Measurements from ENCODE around the gene MPC2.
"Not testable (repeated sequence)": the region's sequence is repeated elsewhere in the genome, so short reads cannot be mapped to it uniquely, and the experiment has no call there.

MPC2 gene

DNA sequence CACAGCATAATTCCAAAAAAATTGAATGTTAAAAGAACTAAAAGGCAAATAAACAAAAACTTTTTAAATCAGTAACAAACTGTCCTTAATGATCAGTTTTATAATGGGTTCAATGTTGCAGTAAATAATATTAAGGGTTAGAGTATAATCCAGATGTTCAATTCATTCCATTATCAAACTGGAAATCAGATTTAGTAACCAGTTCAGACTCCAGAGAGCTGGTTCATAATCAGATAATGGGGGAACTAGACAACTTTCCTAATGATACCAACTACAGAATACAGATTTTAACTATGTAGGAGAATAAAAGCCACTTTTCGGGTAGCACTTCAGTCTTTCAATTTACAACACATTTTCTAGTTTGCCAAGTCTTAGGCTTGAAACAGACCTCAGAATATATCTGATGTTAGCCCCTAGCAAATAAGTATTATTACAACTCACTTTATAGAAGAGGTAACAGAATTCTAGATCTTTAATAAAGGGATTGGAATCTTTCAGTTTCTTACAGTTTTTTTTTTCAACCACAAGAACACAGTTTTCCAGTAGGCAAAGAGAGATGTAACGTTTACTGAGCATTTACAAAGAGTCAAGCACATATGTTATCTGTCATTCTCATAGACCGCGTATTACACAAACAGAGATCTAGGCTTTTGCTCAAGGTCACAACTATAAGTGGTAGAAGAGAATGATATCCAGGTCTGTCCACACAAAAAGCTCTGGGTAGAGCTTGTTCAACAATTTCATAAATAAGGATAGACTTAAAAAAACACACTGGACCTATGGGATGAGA, 2.3 kb downstream of the MPC2 start:
- DNase-seq = no peak

DNA sequence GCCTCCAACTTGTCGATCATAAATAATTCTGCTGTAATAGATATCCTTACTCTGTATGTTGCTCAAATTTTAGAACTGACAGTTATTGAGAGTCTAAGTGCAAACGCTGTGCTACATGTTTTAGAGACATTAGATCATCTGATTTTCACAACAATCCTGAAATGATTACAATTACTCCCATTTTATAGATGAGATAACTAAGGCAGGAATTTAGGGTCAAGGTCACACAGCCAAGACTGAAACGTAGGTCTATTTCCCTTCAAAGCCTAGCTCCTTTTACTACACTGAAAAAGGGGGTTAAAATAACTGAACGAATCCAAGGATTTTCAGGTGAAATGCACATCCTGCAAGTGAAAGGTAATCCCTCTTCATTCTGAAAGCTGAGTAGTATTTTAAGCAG, 3.1 kb downstream of the MPC2 start:
- DNase-seq = no peak

DNA sequence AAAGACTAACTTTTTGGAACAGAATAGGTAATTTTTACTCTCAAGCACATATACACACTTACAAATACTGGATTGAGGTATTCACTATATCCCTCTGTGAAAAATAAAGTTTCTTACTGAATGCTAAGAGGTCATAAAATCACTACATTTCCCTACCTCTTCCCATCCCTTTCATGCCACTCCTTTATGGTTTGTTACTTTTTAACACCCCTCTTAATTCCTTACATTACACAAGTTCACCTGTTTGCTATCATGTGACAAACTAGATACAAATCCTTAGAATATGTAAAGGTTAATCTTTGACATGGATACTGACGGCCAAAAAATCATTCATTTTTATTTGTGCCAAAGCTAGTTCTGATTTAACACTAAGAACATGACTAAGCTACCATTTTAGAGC, 7.1 kb downstream of the MPC2 start:
- DNase-seq = no peak

DNA sequence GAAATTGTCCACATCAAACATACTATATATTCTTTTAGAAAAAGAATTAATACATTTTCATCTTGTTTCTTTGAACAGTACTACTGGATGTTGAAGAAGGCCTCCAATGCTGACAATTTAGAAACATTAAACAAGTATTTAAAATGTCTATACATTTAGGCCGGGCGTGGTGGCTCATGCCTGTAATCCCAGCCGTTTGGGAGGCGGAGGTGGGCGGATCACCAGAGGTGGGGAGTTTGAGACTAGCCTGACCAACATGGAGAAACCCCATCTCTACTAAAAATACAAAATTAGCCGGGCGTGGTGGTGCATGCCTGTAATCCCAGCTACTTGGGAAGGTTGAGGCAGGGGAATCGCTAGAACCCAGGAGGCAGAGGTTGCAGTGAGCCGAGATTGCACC, 8.0 kb downstream of the MPC2 start:
- not testable (repeated sequence) for DNase-seq

DNA sequence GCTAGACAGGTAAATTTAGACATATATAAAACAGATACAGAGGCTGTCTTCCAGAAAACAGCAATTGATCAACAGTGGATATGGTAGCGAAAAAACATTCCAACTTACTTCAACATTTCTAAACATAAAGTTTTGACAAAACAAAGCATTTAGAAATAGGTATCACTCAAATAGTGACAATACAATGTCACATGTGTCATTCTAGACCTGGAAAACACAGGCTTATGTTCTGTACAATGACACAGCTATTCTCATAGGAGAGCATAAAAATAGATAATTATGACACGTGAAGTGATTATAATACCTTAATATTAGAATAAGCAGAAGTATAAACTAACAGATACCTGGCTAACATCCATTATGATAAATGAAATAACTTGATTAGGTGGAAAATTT, 8.4 kb downstream of the MPC2 start:
- DNase-seq = no peak

DNA sequence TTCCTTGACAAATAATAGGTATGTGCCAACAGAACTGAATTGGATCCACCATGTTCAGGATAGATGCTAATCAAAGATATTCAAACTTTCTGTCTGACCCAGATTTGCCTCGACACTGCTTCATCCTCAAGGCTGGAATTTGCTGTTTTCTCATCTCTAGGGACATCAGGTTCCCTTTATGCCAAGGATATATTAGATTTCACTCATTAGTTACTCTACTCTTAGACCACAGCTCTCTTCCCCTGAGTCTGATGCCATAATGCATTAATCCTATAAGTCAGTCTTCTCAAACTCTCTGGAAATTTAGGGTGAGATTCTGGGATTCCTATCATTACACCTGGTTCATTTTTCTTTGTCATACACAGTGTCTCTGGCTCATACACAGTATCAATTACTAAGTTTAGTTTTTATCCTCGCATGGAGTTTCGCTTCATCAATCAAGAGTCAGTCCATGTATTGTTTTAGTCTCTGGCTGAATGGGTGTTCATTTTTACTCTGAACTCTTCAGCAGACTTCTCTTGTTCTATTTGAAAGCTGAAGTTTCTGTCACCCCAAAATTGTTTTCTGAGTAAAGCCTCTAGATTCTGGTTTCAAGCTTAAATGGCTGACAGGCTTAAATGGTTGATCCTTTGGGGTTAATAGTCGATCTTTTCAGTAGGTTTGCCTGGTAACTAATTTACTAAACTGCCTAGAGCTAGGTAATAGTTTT, 9.7 kb downstream of the MPC2 start:
- DNase-seq = no peak

DNA sequence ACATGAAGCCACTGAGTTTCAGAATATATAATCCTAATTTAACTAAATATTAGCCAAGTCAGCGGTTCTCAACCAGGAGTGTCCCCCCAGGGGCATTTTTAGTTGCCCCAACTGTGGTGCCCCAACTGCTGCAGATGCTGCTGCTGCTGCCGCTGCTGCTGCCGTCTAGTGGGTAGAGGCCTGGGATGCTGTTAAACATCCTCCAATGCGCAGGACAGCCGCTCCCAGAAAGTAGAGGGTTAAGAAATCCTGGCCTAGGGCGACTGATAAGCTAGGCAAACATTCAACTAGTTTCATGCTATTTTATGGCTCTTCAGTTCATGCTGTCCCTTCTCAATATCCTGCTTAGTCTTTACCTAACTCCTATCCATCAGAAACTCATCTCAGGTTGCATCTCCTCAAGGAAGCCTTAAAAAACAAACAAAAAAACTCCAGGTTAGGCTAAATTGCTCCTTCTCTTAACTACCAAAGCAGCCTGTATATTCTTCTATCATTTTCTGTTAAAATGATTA, 10.3 kb downstream of the MPC2 start:
- DNase-seq = no peak

DNA sequence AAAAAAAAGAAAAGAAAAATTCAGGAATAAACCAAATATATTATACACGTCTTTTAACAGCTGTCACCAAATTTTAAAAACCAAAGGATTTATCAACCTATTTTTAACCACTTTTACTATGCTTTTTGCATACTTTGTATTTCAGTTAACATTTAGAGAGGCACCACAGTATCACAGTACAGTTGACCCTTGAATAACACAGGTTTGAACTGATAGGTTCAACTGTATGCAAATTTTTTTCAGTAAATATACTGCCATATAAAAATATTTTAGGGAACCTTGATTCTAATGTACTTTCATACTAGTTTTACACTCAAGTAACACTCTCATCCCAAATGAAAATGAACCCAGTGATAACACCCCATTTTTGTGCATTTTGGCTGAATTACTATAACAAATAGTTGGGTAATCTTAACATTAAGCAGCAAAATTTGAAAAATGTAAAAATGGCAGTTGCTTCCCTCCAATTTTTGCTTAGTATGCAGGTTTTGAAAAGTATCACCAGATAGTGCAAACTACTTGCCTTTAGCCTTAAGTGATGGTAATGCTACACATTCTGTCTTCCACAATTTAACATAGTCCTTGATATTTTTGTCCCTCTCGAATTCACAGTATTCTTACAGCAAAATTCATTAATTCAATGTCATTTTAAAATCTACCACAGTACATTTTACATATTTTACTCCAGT, 12.2 kb downstream of the MPC2 start:
- DNase-seq = no peak

DNA sequence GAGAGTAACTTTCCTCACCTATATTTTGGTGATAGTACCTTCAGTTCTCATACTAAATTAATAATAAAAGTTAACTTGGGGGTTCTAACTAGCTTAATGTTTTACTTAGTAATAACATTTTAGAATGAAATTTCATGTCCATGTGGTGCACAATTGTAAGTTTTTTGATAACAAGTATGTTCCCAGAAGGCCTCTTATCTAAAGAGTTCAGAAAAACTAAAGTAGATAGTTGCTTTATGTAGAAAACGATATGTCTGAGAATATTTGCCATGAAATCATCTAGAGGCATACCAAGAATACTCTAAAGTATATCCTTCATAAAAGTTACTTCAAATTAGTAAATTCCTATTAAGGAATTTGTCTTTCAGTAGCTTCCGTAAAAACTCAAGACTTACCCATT, 12.8 kb downstream of the MPC2 start:
- no peak for DNase-seq

DNA sequence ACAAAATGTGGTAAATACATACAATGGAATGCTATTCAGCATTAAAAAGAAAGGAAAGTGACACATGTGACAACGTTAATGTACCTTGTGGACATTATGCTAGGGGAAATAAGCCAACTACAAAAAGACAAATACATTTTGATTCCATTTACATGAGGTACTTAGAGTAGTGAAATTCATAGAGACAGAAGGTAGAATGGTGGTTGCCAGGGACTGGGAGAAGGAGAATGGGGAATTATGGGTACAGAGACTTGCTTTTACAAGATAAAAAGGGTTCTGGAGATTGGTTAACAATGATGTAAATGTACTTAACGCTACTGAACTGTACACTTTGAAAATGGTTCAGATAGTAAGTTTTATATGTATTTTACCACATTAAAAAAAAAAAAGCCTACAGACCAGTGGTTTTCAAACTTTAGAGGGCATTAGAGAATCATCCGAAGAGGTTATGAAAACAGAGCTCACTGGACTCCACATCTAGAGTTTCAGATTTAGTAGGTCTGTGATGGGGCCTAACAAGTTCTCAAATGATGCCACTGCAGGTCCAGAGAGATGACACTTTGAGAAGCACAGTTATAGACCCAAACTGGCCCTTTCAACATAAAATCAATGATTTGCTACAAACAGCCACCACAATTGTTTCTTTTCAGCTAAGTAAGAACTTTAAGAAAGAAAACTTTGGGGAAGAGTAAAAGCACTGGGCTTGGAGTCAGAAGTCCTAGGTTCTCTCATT, 13.4 kb downstream of the MPC2 start:
- no peak for DNase-seq

DNA sequence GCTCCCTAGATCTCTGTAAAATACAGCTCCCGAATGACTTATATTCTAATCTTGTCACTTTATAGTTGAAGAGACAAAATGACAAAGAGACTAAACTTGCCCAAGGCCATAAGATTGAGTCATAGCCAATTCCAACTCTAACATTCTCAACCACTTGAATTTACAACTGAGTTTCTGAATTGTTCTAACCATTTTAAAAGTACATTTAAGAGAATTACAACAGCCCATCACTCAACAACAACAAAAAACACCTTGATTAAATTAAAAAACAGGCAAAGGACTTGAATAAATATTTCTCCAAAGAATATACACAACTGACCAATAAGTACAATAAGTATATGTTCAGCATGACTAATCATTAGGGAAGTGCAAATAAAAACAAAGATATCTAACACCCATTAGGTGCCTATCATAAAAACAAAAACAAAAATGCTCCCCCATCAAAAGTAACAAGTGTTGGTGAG, 14.2 kb downstream of the MPC2 start:
- DNase-seq = no peak

DNA sequence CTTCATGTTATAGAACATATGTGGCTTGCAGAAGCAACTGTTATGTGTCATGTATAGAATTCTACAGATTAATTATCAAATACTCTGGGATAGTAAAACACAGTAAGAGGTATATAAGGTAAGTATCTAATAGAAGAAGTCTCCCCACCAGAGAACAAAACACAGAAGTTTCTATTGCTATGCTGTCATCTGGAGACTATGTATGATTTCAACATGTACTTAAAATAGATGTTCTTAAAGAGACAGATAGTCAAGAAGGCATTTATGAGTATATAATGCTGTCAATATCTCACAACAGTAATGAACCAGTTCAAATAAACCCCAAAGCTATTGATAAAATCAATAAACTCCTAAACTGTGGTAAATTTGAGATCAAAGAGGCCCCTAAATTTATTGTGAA, 14.8 kb downstream of the MPC2 start:
- no peak for DNase-seq

DNA sequence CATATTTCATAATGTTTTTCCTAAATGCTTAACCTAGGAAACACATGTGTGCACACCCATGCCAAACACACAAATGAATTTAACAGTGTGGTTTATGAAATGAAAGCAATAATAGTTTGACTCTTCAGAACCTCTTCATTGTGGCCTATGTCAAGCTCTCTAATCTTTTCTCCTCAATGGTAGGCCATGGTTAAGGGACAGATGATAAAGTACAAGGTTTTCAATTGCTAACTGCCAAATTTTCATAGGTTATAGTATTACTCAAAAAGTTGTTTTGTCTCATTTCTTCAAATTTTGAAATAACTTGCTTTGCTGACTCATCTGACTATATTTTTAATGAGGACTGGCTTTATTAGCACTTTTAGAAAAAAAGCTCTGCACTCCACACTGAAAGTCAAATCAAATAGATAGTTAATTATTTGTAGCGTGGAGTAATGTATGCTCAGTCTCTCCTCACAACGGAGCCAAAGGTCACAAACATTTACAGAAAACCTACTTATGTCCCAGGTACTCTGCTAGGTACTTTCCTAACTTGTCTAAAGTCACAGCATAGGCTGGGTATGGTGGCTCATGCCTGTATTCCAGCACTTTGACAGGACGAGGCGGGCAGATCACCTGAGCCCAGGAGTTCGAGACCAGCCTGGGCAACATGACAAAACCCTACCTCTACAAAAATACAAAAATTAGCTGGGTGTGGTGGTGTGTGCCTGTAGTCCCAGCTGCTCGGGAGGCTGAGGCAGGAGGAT, 19.9 kb downstream of the MPC2 start:
- no peak for DNase-seq

DNA sequence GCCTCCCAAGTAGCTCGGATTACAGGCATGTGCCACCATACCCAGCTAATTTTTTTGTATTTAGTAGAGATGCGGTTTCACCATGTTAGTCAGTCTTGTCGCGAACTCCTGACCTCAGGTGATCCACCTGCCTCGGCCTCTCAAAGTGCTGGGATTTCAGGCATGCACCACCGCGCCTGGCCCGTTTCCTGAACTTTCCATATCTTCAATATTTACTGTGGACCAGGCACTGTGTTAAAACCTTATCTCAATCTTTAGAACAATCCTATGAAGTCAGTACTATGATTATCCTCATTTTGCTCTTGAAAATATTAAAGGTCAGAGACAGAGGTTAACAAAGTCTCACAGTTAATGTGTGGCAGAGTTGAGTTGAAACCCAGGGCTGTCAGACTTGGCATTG, 21.3 kb downstream of the MPC2 start:
- no peak for DNase-seq

DNA sequence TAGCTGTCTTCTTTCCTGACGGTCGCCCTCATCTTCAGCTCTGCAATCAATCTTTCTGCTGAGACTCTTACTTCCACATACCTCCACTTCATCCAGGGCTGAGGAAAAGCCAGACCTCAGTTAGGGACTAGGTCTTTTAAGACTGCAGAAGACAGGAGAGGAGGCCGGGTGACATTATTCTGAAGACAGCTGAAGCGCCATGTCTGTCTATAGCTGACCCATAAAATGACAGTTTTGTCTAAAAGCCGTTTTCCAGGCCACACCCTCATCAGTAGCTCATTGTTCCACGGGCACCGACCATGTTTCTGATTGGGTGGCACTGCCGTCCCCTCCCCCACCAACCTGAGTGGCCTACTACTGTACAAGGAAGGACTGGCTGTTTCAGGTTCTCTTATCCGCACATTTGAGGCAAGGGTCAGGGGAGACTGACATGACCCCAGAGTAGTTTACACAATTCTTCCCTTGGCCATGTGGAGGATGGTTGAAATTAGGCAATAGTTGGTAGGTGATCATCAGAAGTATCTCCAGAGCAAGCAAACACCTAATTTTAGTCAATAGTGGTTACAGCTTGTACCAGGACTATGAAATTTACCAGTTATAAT, 22.9 kb downstream of the MPC2 start, which contains the start of gene ADCY10:
TSS of gene ADCY10 (minus strand) at position 240 of the 602 bp plus-strand sequence. CDS start 8,994 bp downstream, outside the sequence.
- DNase-seq = no peak

DNA sequence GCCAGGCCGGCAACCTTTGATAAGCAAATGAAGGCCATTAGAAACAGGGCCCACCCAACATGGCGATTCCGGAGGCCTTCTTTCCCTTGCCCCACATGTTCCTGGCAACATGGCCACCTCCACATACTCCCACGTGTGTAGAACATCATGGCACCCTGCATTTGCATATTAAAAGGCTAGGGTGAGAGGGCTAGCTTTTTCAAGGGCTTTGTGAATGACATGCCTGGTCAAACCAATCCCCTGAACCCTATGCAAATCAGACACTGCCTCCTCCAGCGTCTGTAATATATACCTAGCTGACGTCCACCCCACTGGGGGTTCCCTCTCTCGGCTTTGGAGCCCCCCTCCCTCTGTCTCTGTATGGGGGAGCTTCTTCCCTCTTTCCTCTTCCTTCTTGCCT, 24.6 kb downstream of the MPC2 start:
- no peak for DNase-seq

DNA sequence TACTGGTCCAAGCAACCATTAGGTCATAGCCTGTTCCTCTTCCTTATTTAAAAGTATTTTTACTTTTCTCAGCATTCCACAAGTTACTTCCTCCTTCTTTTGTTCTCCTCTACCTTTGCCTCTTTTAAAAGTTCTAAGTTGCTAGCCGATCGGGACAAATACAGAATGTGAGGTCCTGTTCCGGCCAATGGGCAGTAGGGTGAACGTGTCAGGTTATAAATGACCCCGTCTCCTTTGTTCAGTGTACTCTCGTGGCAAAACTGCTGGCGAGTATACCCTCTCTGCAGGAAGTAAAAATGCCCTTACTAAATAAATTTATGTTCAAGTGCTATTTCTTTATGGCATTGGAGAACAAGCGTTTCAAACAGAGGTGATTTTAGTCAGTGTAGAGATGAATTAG, 25.5 kb downstream of the MPC2 start:
- DNase-seq = no peak

DNA sequence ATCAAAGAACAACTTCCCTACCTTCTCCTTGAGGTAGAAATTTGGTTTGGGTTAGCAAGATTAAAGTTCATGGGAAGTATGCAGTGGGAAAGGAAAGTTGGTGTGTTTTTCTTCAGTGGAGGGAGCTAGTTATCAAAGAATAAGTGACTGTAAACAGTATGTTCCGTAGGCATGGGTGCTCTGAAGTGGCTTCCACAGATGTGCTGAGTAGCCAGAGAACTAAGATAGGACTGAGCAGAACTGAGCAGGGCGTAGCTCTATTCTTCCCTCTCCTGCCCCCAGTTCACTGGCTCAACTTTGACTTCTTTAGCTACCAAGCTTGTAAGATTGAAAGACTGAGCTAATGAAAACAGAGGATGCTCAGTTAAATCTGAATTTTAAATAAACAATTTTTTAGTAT, 26.3 kb downstream of the MPC2 start:
- no peak for DNase-seq

DNA sequence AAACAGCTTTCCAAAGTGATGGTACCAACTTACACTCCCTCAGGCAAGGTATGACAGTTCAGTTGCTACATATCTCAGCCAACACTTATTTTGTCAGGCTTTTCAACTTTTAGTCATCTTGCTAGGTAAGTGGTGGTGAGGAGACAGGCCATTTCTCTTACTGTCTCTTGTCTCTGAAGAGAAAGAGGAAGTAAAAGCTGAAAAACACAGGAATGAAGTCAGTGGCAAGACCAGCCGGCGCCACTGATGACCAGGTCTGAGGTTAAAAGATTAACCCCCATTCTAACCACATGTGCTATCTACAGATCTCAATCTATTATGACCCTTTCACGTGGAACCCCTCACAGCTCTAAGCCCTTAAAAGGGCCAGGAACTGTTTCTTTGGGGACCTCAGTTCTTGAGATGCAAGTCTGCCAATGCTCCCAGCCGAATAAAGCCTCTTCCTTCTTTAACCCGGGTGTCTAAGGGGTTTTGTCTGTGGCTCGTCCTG, 27.1 kb downstream of the MPC2 start:
- DNase-seq = no peak

DNA sequence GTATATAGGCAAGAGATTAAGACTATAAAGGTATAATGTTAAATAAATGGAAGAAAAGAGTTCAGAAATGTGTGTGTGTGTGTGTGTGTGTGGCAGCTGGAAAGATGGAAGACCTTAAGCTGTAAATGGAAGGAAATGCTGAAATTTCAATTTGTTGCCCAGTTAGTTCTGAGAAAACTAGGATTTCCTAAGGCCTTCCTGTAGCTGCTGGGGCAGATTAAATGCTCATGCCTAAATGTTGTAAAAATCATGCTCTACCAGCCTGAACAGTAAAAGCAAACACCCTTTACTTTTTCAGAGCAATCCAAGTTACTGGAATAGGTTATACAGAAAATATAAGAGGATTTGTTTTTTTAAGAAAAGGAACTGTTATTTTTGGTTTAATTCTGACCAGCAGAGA, 31.2 kb downstream of the MPC2 start:
- DNase-seq = no peak

DNA sequence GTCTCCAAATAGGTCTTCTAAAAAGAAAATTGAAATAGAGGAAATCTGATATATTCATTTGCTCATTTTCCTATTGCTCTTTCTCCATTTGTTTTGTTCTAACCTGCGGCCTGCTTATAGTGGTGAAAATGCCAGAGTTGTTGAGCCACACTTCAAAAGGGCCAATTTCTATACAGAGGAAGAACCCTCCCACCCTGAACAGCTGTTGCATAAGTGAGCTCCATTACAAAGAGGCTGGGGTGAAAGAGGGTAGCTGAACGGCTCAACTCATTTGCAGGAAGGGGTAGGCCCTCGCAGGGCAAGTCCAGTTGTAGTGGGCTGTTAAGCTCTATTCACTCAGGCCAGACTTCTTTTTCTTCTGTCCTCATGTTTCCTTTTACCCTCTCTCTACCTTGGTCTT, 31.7 kb downstream of the MPC2 start:
- no peak for DNase-seq
